COLO668 (cell line): Measurements from ENCODE around the gene GSK3A.
"Not testable (repeated sequence)": the region's sequence is repeated elsewhere in the genome, so short reads cannot be mapped to it uniquely, and the experiment has no call there.

Experiments
- DNase-seq: peaks from one replicate; lab custom pipeline; 2025; ENCODE audit not compliant: unreplicated experiment; lab: John Stamatoyannopoulos, UW

The GSK3A gene

DNA sequence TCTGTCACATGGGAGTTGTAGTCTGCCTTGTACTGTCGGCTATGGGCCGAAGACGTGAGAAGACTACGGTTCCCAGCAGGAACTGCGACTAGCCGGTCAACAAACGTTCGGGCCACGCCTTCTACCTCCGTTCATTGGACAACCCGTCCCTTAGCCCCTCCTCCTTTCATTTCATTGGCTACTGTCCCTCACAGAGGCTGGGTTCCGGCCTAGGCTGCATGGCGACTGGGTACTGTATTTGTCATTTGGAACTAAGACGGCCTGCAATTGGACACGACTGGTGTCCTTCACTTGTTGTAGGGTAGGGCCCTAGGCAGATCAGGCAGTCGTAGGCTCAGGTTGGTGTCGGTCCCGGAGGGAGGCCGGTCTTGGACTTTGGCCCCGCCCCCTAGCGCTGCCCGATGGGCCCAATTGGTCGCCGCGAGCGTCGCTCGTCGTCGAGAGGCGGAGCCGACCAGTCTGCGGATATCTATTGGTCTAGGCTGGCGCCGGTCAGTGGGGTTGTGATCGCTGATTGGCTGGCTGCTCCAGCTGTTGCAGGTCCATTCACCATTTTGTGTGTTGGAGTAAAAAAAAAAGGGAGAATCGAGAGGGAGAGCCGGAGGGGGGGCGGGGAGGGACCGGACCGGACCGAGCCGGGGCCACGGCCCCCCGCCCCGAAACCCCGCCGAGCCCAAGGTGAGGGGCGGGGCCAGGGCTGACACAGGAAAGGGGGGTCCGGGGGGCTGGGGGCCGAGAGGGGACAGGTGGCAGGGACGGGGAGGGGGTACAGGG is 26.5 kb upstream of the GSK3A start, which contains the start of gene CIC:
CIC (plus strand) TSS at position 549 of the 774 bp plus-strand sequence. CDS start 2,532 bp downstream, outside the sequence.
- DNase-seq, result peak; percentile 100

DNA sequence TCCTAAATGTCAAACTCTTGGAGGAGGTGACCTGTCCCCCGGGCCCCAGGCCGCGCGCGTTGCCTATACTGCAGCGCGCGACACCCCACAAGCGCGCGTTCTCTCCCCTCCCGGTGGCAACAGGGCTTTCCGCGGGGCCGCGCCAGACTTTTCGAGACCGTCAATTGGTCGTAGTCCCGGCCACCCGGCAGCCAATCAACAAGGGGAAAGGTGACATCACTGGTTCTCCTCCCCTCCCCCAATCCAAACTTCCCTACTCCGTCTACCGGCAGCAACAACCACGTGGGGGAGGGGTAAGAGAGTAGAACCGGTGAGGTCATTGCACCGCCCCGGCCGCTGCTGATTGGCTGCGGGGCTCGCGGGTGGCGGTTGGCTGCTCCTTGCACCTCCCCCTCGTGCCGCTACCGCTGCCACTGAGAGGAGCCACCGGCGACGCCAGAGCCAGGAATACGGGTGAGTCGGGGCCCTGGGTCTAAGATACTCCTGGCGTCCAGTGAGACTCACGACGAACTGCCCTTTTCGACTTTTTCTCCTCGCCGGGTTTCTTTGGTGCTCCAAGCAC is 25.8 kb upstream of the GSK3A start:
- peak; percentile 98 for DNase-seq

- DNase-seq, result peak; percentile 23
These were observed 25.3 kb upstream of the GSK3A start for GRCh38 chr19:42267644-42268141.

- DNase-seq, result not testable (repeated sequence)
These were observed 24.7 kb upstream of the GSK3A start for GRCh38 chr19:42266928-42267603.

DNA sequence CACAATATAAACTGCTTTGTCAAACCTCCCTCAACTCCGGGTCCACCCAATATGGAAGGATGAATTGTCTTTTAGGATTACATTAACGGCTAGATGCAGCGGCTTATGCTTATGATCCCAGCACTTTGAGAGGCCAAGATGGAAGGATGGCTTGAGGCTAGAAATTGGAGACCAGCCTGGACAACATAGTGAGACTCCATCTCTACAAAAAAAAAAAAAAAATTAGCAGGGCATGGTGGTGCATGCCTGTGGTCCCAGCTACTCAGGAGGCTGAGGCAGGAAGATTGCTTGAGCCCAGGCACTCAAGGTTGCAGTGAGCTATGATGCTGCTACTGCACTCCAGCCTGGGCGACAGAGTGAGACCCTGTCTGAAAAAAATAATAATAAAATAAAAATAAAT is 23.7 kb upstream of the GSK3A start:
- DNase-seq, result not testable (repeated sequence)

- DNase-seq, result no peak
These were observed 19.4 kb upstream of the GSK3A start for GRCh38 chr19:42261763-42262162.

GRCh38 chr19:42257842-42258241 is 15.4 kb upstream of the GSK3A start:
- not testable (repeated sequence) for DNase-seq

DNA sequence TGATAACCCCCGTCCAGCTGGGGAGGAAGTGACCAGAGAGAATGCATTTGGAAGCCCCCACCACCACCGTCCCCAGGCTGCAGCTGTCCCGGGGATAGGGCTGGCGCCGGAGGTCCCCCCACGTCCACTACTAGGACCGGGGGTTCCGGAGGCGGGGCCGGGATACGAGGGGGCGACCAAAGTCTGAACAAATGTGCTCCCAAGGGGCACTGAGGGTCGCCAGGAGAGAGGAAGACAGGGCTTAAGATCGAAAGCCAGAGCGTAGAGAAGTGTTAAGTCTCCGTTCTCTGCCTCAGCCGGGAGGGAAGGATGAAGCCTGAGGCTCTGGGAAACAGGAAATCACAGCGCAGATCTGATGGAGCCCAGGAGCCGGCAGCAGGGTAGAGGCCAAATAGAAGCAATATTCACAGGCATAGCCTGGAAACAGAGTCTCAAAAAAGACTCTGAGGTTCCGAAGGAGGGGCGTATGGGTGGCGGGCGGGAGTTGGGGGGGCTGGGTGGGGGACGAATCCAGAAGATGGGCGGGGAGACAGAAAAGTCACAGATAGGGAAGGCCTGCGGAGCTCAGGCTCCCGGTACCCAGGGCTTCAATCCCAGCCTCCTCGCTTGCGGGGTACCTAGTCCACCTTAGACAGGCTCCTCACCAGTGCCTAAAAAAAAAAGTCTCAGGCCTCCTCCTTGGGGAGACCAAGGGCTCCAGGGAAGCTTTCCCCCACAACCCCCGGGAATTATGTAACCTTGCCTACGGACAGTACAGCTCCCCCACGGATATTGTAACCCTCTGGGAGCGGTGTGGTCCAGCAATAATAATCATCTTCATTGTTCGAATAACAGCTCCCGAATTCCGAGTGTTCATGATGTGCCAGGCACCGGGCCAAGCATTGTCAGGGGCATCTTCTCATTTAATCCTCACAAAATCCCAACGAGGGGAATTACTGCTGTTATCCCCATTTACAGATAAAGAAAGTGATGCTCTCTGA is 13.7 kb upstream of the GSK3A start:
- peak; percentile 33 for DNase-seq

DNA sequence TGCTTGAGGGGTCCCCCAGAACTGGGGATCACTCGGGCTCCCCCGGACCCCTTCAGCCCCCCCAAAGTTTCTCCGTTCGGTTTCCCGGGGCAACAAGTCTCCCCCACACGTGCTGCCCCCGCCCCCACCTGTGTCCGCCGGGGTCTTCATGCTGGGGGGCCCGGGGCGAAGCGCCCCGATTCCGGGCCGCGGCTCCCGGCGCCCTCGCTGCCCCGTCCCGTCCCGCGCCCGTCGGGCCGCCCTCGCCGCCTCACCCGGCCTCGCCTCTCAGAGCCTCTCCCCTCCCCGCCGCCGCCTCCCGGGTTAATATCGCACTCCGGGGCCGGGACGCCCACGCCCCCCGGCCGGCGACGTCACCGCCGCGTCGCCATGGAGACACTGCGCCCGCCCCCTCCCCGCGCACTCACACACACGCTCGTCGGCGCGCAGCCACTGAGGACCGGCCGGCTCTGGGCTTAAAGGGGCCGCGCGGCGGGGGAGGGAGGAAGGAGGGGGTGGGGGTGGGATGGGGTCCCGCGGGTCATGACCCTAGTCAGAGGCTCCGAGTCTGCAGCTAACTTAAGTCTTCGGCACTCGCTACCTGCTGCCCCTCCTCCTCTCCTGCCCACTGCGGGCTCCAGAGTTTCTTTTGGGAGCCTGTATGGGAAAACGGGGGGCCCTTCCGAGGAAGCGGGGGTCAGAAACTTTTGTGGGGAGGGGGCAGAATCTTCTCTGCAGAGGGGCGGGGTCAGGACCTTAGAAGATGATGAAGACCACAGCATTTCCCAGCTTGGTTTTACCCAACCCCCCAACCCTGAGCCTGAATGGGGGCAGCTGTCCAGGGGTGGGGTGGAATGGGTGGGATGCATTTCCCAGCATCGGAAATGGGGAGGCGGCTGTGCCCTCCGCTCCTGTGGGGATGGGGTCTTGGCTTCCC is 12.7 kb upstream of the GSK3A start, which contains the start of gene ERF:
ERF (minus strand) TSS at position 279 of the 916 bp plus-strand sequence; CDS start at position 150, 129 bp downstream.
- peak; percentile 92 for DNase-seq

DNA sequence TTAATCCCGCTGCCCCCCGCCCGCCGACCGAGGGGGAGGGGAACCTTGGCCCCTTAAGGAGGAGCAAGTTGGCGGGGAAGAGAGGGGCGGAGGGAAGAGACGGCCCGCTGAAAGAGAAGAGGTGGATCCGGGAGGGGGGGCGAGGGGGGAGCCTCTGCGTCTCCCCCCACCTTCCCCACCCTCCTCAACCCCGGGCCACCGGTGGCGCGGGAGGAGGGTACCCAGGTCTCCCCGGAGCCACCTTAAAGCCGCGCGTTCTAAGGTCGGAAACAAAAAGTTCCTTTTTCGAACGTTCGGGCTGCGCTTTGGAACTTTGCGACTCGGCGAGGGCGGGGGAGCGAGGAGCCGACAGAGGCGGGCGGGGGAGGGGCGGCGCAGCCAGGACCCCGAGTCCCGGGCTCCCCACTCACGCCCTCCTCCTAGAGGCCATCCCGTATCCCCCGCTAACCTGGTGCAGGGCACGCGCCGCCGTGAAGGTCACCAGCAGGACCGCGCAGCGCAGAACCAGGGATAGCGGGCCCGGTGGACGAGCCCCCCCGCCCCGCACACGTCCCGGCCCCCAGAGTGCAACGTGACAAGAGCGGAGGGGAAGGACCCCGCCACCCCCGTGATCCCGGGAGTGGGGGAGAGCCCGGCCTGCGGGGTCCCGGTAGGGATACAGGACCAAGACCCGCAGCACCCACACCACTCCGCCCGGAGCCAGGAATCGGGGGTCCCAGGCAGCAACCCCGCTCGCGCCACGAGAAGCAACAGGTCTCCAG is 11.9 kb upstream of the GSK3A start:
- peak; percentile 52 for DNase-seq

DNA sequence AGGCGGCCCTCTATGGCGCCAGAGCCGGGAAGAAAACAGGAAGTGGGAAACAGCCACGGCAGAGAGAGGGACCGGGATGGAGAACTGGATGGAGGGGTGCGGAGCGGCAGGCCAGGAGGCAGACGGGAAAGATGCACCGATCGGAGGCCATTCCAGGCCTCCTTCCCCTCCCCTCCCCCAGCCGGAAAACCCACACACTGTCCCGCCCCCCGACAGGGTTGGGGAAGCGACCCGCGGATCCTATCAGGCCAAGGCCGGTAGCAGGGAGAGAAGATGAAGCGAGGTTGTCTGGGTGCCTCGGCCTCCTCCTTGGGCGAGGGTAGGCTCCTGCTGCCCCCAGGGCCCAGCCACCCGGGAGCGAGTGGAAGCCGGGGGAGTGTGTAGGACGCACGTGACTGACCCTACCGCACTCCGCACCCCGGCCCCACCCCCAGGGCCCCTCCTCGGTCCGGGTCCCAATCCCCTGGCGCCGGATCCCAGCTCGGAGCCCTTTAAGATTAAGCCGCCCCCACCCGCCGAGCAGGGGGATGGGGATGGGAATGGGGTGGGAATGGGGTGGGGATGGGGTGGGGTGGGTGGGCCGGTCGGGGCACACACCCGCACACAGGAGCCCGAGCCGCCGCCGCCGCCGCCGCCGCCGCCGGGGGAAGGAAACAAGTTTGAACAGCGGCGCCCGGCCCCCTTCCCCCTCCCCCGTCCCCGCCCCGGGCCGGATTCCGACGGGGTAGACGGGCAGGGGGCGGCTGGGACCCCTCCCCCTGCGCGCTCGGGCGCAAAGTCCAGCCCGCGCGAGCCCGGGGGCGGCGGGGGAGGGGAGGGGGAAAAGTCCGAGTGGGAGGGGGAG is 11.1 kb upstream of the GSK3A start:
- peak; percentile 67 for DNase-seq

GRCh38 chr19:42252365-42253244 is 10.2 kb upstream of the GSK3A start:
- peak; percentile 48 for DNase-seq

- no peak for DNase-seq
These were observed 9.4 kb upstream of the GSK3A start for GRCh38 chr19:42251572-42252358.

GRCh38 chr19:42250666-42251531 is 8.5 kb upstream of the GSK3A start:
- DNase-seq, result no peak

- no peak for DNase-seq
These were observed 7.8 kb upstream of the GSK3A start for GRCh38 chr19:42250183-42250665.
